PC-3 (cell line): Measurements from ENCODE around the gene KBTBD3.

Source experiments
- EZH2 ChIP-seq: fragments of 300-600 bp; sonication (generic); IDR thresholded peaks from one replicate; pipeline ENCODE4 v1.6.1; 2017; ENCODE audit warnings: antibody characterized with exemption, mild to moderate bottlenecking, low read length; ENCODE audit not compliant: unreplicated experiment
- TF ChIP-seq, protein P1 (sequence below): fragments of 300-600 bp; sonication (generic); conservative IDR thresholded peaks from 2 replicates; pipeline ENCODE4 v1.5.1; 2017; ENCODE audit warnings: antibody characterized with exemption, low read depth, mild to moderate bottlenecking, low read length

DNA sequence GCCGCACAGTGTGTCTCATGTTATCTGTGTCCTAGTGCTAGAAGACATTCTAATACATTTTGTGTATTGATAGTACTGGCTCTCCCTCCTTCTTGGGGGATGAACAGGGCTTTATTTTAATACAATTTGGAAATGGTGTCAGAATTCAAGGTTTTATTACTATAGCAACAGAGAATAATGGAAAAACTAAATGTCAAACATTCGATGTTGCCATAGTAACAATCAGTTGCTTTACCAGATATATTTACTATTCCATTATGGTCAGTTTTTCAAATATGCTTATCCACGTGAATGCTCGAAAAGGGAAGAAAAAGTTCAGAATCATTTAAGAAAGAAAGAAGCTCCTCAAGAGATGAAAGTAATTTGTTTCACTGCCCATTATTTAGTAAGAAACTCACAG is 46.5 kb downstream of the KBTBD3 start:
- TF ChIP-seq, protein P1, sequence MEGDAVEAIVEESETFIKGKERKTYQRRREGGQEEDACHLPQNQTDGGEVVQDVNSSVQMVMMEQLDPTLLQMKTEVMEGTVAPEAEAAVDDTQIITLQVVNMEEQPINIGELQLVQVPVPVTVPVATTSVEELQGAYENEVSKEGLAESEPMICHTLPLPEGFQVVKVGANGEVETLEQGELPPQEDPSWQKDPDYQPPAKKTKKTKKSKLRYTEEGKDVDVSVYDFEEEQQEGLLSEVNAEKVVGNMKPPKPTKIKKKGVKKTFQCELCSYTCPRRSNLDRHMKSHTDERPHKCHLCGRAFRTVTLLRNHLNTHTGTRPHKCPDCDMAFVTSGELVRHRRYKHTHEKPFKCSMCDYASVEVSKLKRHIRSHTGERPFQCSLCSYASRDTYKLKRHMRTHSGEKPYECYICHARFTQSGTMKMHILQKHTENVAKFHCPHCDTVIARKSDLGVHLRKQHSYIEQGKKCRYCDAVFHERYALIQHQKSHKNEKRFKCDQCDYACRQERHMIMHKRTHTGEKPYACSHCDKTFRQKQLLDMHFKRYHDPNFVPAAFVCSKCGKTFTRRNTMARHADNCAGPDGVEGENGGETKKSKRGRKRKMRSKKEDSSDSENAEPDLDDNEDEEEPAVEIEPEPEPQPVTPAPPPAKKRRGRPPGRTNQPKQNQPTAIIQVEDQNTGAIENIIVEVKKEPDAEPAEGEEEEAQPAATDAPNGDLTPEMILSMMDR, result no peak
- TF ChIP-seq EZH2, result no peak
